Stimulated activated naive CD4-positive, alpha-beta T cell treated with Interleukin-2 at 50 U/mL for 16 hours (primary cell): ENCODE results near the gene SS18L1.

Experiments
- DNase-seq: peaks from one replicate; lab custom pipeline; 2025; lab: John Stamatoyannopoulos, UW

SS18L1 gene

DNA sequence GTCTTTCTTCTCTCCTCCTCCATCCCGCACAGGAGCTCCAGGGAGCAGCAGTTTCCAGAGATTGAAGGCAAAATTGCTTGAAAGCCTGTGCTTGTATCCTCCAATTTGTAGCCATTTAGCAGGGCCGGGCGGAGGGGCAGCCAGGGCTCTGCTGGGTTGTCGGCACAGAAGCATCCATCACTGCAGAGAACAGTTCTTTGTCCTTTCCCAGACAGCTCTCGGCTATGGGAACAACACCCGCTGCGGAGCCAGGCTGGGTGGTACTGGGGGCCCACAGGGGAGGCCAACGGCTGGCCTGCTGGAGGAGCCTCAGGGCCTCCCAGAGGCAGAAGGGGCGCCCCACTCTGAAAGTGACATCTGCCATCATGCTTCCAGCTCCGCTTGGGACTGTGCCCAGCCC, 68.7 kb downstream of the SS18L1 start:
- no peak for DNase-seq

DNA sequence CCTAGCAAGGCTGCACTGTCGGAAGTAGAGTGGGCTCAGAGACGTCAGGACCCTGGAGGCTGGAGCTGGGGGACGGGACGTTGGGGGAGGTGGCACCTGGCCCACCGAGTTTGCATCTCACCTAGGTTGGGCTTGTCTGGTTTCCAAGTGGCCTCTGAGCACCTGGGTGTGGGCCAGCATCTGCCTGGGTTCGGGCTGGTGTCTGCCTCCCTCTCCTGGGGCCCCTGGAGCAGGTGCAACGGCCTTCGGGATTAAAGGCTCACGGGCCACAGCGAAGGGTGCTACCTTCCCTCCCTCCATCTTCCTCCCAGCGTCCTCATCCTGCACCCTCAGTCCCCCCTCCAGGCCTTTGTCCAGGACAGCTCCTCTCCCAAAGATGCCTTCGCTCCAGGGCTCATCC, 70.5 kb downstream of the SS18L1 start:
- DNase-seq, result no peak

DNA sequence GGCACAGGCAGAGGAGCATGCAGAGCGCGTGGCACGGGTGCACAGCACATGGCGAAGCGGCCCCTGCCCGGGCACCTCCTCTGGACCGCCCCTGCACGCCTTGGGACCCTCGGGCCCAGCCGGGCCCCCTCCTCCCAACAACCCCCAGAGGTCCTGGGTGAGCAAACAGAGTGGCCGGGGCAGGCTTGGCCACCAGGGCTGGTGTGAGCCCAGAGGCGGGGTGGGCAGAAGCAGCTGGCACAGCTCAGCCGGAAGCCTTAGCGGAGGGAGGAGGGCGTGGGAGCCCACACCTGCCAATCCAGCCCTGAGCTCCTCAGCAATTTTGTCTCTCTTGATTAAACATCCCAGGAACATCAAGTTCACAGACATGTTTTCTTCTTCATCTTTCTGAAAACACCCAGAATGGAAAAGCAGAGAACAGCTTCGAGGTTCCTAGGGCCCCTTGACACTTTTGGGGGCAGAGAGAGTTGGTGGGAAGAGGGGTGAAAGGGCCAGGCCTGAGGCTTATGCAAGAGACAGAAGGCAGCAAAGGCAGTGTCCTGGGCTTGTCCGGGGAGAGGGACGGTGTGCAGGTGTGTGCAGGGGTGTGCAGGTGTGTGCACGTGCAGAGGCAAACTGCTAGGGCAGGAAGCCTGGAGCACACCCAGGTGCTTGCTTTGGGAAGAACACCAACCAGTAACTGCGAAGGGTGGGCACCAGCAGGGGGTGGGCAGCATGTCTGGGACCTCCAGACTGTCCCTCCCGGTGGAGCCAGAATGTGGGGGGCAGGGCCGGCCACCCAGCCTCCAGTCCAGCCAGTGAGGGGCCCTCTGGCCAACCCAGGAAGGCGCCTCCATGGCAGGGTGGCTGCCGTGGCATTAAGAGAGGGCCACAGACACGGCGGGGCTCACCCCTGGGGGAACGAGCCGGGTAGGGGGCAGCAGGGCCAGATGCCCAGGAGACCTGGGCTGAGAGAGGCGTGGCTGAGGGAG, 71.7 kb downstream of the SS18L1 start:
- DNase-seq, result no peak

DNA sequence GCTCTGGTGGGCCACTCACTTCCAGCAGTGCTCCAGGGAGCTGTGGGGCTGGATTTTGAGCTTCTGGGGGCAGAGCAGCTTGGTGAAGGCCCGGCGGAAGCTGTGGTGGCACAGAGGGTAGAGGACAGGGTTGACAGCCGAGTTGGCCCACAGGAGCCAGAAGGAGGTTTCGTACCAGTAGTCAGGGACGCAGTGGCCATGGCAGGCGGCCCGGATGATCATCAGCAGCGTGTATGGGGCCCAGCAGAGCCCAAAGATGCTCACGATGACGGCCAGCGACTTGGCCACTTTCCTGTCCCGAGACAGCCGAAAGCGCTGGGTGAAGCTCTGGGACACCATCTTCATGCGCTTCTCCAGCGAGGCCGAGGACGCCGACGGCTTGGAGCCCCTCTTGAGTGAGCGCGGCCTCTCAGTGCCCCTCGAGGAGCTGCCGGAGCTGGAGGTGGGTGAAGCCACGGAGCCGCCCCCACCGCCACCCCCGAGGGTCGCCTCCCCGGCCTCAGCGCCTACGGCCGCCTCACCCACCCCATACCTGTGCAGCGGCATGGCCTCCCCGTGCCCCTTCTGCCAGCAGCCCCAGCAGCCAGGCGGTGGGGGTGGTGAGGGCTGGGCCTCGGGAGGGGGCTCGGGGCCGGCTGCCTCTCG, 72.5 kb downstream of the SS18L1 start:
- no peak for DNase-seq

DNA sequence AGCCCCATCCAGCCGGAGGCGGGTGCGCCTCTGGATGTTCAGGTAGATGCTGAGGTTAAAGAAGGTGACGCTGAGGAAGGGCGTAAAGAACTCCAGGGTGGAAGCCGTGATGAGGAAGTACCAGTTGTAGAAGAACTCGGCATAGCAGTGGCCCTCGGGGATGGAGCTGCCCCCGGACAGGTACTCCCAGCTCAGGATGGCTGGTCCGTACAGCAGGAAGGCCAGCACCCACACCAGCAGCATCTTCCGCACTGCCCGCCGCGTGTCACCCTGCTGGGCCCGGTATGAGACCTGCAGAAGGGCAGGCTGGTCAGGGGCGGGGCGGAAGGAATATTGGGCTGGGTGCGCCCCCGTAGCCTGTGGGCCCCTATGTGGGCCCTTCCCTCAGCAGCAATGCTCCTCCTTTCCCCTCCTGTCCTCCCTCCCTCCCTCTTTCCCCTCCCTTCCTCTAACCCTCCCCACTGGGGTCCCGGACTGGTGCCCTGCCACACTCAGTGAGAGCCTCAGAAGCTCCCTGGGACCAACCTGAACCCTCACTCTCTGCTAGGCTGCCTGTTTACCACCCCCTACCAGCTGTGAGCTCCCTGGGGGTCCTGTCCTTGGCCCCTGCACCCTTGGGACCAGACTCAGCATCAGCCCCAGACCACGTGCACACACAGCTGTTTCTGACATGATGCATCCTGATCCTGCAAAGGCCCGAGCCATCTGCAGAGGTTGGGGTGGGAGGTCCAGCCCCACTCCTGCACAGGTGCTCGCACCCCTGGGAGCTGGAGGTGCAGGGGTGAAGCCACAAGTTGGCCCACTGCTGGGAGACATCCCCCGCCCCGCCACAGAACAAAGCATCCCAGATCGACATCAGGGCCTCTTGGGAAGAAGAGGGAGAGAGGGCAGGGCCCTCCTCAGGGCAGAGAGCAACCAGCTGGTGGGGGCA, 73.3 kb downstream of the SS18L1 start:
- no peak for DNase-seq

DNA sequence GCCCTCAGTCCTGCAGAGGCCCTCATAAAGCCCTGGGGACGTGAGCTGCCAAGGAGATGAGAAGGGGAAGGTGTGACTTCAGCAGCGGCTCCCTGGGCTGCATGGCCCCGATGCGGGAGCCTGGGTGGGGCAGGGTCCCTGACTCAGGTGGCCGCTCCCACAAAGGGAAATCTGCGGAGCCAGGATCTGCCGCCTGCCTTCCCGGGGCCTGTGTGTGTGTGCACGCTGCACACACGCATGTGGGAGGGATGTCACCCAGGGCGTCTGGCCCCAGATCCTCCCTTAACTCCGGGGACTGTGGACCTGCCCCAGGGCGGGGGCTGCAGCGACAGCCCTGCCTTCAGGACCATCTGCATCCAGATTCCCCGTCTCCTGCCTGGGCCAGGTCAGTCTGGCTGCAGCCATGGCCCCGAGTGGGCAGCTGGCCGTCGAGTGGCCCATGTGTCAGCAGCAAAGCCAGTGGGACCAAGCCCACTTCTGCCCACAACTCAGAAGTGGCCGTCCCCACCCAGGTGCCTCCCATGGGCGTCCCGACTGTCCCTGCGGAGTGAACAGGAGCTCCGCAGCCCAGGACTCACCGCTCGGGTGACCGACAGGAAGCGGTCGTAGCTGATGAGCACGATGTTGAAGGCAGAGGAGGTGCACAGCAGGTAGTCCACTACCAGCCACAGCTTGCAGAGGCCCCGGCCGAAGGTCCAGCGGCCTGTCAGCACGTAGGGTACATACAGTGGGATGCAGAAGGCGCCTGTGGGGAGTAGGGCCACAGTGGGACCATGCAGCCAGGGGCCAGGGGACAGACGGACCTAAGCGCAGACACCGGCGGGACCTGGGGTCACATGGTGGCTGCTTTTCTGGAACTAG, 74.6 kb downstream of the SS18L1 start:
- no peak for DNase-seq

DNA sequence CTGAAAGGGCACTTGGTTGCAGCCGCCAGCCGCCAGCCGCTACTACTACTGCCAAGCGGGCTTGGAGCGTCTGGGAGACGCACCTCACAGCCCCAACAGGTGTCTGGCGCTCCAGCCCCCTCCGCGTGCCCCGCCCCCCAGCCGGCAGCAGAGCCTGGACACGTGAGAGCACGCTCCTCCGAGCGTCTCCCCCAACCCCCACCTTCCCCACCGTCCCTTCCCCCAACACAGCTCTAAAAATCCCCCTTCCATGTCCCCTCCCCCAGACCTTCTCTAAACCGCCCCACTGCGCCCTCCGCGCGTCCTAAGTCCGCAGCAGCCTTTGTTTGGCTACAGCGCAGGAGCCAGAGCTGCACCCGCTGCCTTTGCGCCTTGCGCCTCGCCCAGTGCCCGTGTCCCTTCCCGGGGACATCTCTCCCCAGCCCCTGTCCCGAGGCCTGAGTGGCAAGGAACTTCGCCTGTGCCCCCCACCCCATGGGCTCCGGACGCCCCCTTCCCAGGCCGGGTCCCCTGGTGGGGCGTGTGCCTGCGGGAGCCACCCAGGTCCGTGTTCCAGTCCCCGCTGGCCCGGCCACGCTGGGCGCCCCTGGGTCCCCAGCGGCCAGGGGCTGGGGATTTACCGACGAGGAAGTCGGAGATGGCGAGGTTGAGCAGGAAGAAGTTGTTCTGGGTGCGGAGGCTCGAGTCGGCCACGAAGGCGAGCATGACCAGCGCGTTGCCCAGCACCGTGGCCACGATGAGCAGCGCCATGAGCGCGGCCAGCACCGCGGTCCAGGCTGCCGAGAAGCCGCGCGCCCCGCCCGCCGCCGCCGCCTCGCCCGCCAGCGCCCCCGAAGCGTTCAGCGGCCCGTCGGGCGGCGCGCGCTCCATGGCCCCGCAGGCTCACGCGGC, 75.8 kb downstream of the SS18L1 start:
- no peak for DNase-seq

DNA sequence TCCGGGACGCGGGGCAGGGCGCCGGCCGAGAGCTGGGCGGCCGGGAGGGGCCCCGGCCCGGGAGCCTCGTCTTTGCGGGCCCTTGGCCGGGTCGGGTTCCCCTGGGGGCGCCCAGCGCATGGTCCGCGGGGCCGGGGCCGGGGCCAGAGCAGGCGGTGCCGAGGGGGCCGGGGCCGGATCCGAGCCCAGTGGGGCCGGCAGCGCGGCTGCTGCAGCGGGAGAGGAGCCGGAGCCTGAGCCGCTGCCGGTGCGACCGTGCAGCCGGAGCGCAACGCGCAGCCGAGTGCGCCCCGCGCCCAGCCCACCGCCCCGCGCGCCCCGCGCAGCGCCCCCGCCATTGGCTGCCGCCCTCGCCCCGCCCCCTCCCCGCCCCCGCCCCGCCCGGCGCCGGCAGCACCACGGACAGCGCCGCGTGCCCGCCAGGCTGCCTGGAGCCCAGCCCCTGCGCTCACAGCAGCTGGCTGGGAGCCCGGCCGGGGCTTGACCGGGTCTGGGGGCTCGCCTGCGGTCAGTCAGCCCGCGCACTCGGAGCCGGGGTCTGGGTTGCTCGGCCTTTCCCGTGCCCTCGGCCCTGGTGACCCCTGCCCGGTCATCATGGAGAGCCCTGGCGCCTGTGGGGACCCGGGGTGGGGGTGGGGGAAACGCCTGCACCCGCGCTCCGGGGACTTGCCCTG, 76.6 kb downstream of the SS18L1 start, which contains the start of gene HRH3:
Gene HRH3, minus strand, starts transcription at position 287 of the 674 bp plus-strand sequence. CDS start 308 bp downstream, outside the sequence.
- DNase-seq, result peak; percentile 21

DNA sequence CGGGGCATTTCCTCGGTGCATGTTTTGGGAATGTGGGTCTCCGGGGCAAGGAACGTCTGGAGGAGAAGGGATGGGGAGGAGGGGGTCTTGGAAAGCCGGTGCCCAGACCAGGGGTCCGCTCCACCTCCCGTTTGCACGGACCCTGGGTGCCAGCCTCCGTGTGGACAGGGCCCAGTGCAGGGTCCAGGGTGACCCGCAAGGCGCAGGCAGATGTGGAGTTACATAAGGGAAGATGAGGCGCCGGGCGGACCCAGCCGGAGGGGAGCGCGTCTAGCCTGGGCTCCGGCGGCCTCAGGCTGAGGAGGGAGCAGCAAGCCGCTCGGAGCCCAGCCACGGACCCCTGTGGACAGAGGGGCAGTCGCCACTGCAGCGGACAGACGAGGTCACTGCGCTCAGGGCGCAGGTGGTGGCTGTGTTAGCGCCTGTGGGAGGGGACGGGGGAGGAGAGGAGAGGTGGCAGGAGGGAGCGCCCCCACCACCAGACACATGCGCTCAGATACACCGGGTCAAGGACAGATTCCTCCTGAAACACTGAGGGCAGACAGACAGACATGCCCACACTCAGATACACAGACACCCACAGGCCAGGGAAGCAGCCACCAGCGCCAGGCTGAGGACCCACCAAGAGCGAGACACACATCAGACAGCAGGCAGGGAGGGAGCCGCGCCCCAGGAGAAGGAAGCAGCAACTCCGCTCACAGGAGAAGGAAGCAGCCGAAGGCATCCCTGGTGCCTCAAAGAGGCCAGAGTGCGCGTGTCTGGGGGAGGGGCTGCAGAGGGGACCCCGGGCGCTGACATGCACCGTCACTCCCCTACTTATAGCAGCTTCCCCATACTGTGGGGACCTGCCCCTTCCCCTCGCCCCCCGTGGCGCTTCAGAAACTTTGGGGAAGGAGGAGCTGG, 77.3 kb downstream of the SS18L1 start:
- no peak for DNase-seq

DNA sequence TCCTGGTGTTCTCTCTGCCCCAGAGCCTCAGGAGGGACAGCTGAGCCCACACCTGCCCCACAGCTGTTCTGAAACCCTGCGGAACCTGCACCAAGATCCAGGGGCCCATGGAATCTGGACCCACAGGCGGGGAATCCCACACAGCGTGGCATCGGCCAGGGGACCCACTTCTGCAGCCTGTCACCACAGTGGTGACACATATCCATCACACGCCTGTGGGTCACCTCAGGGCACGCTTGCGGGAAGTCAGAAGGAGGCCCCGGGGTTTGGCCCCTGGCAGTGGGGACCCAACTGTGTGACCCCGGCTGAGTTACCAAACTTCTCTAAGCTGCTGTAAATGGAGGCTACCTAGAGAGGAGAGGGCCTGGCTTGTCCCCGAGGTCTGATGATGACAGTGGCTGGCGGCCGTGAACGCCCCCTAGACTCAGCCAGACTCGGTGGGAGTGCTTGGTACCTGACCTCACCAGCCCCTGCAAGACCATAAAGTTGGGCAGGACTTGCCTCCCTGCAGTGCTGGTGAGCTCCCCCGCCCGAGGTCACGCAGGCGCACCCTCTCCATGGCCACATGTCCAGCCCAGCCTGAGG, 78.8 kb downstream of the SS18L1 start:
- no peak for DNase-seq

DNA sequence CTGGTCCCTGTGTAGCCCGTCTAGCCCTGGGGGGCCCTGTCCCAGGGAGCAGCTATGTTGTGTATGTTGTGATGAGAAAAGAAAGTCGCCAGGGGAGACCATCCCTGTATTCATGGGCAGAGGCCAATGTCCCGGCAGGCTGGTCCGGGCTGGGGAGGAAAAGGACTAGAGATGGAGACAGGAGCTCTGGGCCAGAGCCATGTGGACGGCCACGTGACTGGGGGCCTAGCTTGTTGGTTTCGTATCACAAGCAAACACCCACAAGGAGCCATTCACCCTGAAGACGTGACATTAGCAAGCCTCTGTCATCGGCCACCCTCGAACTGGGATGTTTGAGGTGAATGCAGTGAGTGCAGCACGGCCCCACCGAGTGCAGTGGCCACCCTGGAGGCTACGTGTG, 79.4 kb downstream of the SS18L1 start:
- DNase-seq, result no peak

DNA sequence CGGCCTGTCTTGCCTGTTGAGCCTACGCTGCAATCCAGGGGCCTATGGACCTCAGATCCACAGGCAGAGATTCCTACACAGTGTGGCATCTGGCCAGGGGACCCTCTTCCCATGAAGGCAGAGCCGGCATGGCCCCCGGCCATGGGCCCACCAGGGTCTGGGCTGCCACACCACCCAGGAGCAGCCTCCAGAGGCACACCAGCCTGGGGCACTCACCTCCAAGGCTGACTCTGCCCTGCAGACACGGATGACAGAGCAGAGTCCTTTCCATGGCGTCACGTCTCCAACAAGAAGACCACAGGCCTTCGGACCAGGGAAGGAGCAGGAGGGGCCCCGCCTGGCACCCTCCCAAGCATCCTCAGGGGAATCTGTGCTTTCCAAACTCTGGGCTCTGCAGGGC, 80.0 kb downstream of the SS18L1 start:
- DNase-seq, result no peak

DNA sequence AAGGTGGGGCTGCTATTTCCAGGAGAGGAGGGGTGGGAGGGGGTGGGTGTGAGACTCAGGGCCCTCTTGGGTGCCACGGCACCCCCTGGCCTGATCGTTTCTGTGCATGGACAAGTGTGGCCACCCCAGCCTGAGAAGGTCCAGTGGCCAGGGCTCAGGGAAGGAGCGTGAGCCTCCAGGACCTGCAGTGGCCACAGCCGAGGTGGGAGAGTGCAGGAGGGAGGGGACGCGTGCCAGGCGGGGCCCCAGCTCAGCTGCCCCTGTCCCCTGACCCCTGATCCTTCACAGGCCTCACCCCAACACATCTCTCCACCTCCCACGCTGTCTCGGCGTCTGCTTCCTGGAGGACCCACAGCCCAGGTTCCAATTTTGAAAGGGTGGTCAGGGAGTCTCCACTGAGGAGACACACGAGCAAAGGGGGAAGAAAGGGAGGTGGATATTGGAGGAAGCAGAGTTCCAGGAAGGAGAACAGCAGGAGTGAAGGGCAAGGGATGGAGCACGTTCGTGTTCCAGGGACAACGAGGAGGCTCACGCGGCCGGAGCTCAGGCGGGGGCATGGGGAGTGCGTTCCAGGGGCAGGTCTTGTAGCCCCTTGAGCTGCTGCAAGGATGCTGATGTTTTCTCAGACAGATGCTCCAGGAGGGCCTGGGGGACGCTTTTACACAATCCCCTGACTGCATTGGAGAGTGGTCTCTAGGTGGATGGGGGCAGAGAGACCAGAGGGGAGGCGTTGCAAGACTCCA, 80.7 kb downstream of the SS18L1 start:
- no peak for DNase-seq

DNA sequence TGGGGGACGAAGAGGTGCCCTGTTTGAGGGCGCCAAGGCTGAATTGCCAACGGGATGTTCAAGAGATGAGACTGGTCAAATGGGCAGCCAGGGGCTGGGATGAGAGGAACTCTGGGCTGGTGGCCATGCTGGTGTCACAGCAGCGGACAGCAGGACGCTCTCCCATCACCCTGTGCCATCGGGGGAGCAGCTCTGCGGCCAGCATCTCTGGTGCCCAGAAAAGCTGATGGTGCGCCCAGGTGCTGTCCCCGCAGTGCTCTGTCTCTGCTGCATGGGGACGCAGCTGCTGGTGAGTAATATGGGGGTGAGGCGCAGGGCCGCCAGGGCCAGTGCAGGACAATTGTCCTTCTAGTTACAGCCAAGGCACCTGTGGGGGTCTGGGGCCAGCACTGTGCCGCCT, 81.5 kb downstream of the SS18L1 start:
- no peak for DNase-seq

DNA sequence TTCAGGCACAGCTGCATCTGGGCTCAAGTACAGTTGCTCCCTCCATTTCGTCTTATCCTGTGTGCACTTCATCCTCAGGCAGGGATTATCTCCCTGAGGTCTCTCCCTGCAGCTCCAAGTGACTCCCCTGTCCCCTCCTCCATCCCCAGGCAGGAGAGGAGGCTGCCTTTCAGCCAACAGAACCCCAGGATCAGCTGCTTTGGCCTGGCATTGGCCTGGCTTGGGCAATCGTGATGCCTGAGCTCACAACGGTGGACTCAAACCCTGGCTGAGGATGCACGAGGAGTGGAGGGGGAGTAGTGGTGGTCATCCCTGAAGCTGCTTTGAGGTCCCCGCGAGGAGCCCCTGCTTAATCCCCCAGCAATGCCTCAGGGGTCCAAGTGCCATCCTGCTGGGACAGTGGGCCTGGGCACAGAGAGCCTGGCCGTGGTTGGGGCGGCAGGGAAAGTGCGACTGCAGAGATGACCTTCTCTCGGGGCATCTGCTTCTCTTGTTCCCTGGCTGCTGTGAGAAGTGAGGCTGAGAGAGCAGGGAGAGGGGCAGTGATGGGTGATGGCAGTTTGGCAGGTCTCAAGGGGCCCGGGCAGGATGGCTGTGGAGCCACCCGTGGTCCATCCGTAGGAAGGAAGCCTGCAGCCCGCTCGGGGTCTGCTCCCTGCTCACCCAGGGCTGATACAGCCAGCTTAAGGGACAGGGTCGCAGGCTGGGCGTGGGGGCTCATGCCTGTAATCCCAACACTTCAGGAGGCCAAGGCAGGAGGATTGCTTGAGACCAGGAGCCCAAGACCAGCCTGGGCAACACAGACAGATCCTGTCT, 82.5 kb downstream of the SS18L1 start:
- no peak for DNase-seq
